TTC549 (cell line): ENCODE measurements around the gene ADAMTS13.
"Not testable (repeated sequence)": the region's sequence is repeated elsewhere in the genome, so short reads cannot be mapped to it uniquely, and the experiment has no call there.

Source experiments
- FAIRE-seq: peaks from 2 replicates; lab custom pipeline; 2012; peaks lifted over from hg19 to GRCh38; lab: Jason Lieb, UNC

Gene ADAMTS13

DNA sequence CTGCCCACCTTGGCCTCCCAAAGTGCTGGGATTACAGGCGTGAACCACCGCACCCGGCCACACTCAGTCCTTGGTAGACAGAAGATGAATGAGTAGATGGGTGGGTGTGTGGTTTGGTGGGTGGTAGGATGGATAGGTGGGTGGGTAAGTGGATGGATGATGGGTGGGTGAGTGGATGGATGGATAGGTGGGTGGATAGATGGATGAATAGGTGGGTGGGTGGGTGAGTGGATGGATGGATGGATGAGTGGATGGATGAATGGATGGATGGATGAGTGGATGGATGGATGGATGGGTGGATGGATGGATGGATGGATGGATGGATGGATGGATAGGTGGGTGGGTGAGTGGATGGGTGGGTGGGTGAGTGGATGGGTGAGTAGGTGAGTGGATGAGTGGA is 29.9 kb upstream of the ADAMTS13 start:
- not testable (repeated sequence) for FAIRE-seq

DNA sequence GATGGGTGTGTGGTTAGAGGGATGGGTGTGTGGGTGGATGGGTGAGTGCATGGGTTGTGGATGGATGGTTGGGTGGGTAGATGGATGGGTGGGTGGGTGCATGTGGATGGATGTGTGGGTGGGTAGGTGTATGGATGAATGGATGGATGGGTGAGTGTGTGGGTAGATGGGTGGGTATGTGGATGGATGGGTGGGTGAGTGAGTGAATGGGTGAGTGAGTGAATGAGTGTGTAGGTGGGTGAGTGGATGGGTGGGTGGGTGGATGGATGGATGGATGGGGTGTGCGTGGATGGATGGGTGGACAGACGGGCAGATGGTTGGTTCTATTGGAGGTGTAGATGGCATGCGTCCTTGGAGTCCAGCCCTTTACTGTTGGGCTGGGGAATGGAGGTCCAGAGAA is 28.8 kb upstream of the ADAMTS13 start:
- no peak for FAIRE-seq

- no peak for FAIRE-seq
These were observed 27.4 kb upstream of the ADAMTS13 start for GRCh38 chr9:133394687-133395271.

- FAIRE-seq = no peak
These were observed 25.2 kb upstream of the ADAMTS13 start for GRCh38 chr9:133396952-133397351.

GRCh38 chr9:133397370-133397769 is 24.8 kb upstream of the ADAMTS13 start:
- no peak for FAIRE-seq

DNA sequence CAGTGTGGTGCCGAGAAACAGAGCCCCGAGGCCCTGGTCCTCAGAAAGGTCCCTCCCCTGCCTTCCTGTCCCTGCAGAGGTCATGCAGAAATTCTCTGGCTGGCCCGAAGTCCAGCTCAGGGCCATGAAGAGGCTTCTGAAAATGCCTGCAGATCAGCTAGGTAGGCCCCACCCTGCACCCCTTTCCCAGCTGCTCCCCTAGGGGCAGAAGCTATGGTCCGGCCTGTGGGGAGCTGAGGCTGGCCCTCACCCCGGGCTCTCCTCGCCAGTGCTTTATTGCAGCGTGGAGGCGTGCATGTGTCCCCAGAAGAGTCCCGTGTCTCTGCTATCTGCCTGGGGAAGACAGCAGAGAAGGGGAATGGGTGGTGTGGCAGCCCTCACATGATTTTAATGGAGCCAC is 24.3 kb upstream of the ADAMTS13 start:
- no peak for FAIRE-seq

- FAIRE-seq = no peak
These were observed 21.9 kb upstream of the ADAMTS13 start for GRCh38 chr9:133400292-133400691.

GRCh38 chr9:133401588-133401987 is 20.6 kb upstream of the ADAMTS13 start:
- FAIRE-seq = no peak

DNA sequence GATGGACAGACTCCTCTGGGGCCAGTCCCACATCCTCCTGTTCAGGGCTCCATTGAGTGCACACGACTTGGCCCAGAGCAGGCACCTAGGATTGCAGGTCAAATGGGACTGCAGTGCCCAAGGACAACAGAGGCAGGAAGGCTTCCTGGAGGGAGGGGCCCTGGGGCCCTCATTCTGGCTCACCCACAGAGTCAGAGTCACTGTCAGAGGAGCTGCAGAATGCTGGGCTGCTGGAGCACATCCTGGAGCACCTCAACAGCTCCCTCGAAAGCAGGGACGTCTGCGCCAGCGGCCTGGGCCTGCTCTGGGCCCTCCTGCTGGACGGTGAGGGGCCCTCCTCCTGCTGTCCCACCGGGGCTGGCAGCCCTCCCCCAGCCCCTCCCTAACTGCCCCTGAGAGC is 19.5 kb upstream of the ADAMTS13 start:
- FAIRE-seq = no peak

GRCh38 chr9:133403766-133404453 is 18.3 kb upstream of the ADAMTS13 start:
- FAIRE-seq = no peak

GRCh38 chr9:133404454-133405002 is 17.6 kb upstream of the ADAMTS13 start:
- FAIRE-seq = no peak

DNA sequence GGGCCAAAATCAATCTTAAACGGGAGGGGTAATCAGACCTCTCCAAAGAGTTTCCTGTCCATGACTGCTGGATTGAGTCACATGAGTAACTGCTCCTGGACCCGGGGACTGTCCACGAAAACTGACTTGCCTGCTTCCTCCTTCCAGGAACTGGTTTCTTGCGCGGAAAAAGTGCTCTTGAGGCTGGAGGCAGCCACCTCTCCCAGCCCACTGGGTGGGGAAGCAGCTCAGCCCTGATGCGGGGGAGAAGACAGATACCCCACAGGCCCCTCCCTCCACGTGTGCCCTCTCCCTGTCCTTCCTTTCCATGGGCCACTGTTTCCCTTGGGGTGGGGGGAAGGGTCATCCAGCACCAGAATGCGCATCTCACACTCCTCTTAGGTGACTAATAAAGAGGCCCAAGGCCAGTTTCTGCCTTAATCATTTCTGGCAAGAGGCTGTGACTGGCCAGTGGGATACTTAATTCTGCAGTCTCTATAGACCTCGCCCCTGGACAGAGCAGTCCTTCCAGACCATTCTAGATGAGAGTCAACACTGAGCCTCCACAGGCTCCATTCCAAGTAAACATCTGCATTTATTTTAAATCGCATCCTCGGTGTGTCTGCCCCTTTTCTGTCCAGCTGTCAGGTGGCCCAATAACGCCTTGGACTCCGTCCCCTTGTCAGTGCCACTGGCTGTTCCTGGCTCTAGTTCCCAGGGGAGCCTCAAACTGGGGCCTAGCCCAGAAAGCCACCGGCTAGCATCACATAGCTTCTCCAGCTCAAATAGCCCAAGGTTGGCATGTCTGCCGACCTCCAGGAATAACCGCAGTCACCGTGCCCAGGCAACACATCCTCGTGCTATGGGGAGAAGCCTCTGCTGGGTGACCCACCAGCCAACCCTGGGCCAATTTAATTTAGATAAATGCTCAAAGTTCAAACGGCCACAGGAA is 16.4 kb upstream of the ADAMTS13 start:
- FAIRE-seq = no peak

GRCh38 chr9:133406480-133407307 is 15.5 kb upstream of the ADAMTS13 start:
- no peak for FAIRE-seq

- no peak for FAIRE-seq
These were observed 14.1 kb upstream of the ADAMTS13 start for GRCh38 chr9:133408042-133408441.

DNA sequence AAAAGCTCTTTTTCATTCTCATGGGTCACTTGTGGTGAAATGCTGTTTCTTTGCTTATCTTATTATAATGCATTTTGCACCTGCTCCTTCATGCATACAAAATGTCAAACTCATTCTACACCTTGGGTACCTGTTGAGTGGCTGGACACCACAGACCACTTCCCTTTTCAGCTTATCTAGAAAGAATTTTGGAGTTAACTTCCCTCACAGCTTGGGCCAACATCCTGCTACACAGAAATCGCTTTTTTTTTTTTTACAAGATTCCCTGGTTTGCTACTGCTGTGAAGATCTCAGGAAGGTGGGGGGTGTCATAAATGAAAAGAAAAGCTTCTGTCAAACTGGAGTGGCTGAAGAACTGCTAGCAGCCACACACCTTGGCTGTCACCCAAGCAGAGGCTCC is 7.0 kb upstream of the ADAMTS13 start:
- FAIRE-seq = no peak

- FAIRE-seq = no peak
These were observed 4.4 kb upstream of the ADAMTS13 start, which contains the start of gene REXO4 for GRCh38 chr9:133417541-133418461. REXO4 (minus strand) TSS chr9:133418010; CDS start chr9:133417844, 166 bp downstream.

GRCh38 chr9:133419005-133419404 is 3.2 kb upstream of the ADAMTS13 start:
- FAIRE-seq = no peak

- no peak for FAIRE-seq
These were observed 1.8 kb upstream of the ADAMTS13 start for GRCh38 chr9:133420392-133420827.

DNA sequence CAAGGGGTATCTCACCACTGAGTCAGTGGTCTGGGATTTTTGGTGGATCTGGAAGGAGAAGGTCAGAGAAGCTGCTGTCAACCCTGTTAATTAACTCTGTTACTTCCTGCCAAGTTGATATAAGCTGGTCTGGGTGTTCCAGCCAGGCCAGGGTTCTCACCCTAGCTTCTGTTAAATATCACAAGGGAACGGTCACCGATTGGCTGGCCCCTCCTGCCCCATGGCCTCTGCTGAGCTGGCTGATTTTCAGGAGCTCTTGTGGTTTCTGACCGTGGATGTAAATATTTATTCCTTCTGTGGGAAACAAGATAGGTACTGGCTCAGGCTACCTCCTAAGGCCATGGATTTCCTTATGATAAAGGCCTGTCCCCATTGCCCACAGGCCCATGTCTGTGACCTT is 1.0 kb downstream of the ADAMTS13 start:
- no peak for FAIRE-seq

- no peak for FAIRE-seq
These were observed 2.0 kb downstream of the ADAMTS13 start for GRCh38 chr9:133424187-133424586.
